H1 (cell line): ENCODE results near the gene NRXN3. TPM values are rescaled to one million over a fixed set of nuclear protein-coding genes. Genes with fewer than 3 reads are reported as not detected.

Experiments
- BRCA1 ChIP-seq: IDR thresholded peaks from 2 replicates; pipeline ENCODE4 v1.6.1; 2012; ENCODE audit warnings: low read depth, low read length, improper control_type of control experiment
- EZH2 ChIP-seq: fragments of 200-600 bp; sonication (generic); IDR thresholded peaks from 2 replicates; pipeline ENCODE4 v1.7.1; 2012; ENCODE audit warnings: low read depth, mild to moderate bottlenecking, moderate library complexity, low read length, inconsistent platforms; ENCODE audit not compliant: severe bottlenecking
- SIN3A ChIP-seq, 2 experiments: IDR thresholded peaks in 1 of 2; conservative IDR thresholded peaks in 1 of 2; 2 replicates each; pipeline ENCODE4 v1.6.1; 2011 to 2012; ENCODE audit warnings: low read length in 2 of 2, improper control_type of control experiment in 1 of 2, low read depth in 1 of 2, mild to moderate bottlenecking in 1 of 2
- SP2 ChIP-seq: IDR thresholded peaks from 2 replicates; pipeline ENCODE4 v1.6.1; 2012; ENCODE audit warnings: mild to moderate bottlenecking, low read length, inconsistent platforms
- TEAD4 ChIP-seq: IDR thresholded peaks from 2 replicates; pipeline ENCODE4 v1.6.1; 2012; ENCODE audit warnings: low read depth, low read length, inconsistent platforms, mixed read lengths
- polyA plus RNA-seq, 7 experiments: library from polyadenylated mRNA; depleted of rRNA in 3 of 7; stranded (reverse) in 5 of 7; unstranded in 2 of 7; fragments of >200 nt in 5 of 7; fragments of 200-250 nt in 2 of 7; gene quantifications; 1 replicate in 5 of 7; 2 replicates in 1 of 7; 4 replicates in 1 of 7; pipeline versions ENCODE4 v1.2.1 to v1.2.3, GENCODE V29; 2011 to 2013; ENCODE audit warnings: missing spikeins in 2 of 7, mixed read lengths in 2 of 7
- total RNA-seq: library from RNA; stranded (reverse); fragmentation: NEBNext Ultra II Directional; extraction: Animal tissue kit (Norgen Biotek cat#: 25700); gene quantifications from 2 replicates; pipeline ENCODE4 v1.2.1, GENCODE V29; 2021

Gene NRXN3
- total and polyA plus RNA-seq, 2 of the 8 experiments (the other 6 are each of a cell fraction or from before 2014, with no cell fraction given), result 2.6 to 4.1 TPM

DNA sequence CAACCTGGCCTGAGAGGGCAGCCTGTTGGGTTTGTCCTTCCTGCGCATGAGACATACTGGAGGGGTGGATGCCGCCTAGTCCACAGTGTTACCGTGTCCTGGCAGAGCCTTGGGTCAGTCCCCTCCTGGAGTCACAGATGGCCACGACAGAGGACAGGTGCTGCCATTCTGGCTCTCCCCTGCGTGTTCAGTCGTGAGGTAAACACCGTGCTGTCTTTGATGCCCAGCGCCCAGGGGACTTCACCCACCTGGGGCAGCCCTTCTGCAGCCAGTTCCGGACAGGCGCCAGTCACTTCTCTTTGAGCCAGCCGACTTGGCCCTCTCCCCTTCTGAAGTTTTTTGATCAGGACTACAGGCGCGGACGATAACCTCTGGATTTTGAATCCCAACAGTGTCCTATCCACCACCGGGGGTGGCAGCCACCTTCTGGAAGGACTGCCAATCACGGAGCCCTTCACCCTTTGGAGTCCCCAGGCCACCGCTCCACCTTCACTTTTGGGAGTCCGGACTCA is 1108.2 kb downstream of the NRXN3 start (continued):
- TF ChIP-seq SIN3A (conservative IDR thresholded peaks at IDR 0.05 in 1 of 2, IDR thresholded peaks at IDR 0.05 in 1 of 2; ENCODE audit: low read depth in 1 of 2, low read length in 2 of 2) (no peak), TEAD4 (no peak), BRCA1 (no peak), EZH2 (no peak), SP2 (no peak)
